D341Med (cell line): ENCODE data around the gene CD160.
"Not testable (repeated sequence)": the region's sequence is repeated elsewhere in the genome, so short reads cannot be mapped to it uniquely, and the experiment has no call there.

Experiments used
- DNase-seq: peaks from one replicate; pipeline ENCODE4 v3.0.0; 2012; ENCODE audit warnings: low spot score

Gene CD160, protein sequence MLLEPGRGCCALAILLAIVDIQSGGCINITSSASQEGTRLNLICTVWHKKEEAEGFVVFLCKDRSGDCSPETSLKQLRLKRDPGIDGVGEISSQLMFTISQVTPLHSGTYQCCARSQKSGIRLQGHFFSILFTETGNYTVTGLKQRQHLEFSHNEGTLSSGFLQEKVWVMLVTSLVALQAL

DNA sequence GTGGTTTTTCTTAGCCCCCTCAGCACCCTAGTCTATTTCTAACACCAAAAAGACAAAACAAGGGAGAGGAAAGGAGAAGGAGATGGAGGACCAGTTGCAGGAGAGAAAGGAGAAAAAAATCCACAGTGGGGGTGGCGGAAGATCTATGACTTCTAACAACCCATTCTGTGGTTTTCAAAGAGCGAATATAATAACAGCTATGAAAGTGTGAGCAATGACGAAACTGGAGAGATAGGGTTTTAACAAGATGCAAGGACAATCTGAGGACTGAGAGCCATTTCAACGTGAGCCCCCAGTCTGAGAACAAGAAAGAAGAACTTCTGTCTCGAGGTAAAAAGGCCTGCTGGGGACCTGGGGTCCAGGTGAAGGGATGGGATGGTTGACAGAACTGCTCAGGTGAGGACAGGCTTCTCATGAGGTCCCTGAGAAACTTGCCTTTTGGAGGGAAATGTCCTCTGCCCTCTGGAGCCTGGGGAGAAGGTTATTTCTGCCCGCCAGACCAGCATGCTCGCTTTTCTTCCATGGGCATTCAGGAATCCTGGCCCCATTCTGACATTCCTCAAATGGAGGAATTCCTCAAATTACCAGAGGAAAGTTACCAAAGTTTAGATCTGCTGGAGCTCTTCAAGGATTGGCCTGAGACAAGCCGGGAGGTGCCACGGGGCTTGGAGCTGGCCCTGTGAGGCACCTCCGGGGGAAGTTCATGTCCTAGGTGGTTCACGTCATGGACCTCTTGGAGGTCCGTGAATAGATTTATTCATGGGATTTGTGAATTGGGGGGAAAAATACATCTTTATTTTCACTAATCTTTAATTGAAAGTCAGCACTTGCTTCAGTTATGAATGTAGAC is at the start of gene CD160:
TSS of gene CD160 (plus strand) at position 270 of the 850 bp plus-strand sequence. CDS start 8,829 bp downstream, outside the sequence.
- DNase-seq: no peak

DNA sequence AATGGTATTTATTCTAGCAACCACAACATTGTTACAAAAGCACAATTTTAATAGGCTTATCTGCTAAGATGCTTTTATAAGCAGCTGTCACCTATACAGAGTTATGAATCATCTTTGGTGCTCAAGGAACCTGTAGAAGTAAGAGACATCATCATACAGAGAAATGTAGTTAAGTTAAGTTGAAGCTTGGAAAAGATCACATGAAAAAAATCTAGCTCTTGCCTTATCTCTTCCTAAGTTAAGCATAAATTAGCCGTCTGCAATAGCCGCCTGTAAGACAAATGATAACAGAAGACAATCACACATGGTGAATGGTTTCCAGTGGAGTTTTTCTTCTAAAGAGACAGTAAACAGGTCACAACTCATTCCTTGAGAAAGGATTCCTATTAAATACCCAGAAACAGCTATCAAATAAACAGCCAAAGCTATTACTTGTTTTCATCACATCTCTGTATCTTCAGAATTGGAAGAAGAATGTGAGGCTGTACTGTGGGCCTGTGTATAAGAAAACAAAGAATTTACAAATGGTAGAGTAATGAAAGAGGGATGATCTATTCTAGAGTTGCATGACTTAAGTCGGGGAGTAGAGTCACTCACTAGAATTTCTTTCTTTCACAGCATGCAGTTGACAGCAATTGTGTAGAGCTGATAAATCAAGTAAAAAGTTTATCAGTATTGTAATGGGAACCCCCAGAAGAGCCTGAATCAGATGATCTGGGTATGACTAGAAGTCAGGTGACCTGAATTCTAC is 48.1 kb upstream of the CD160 start:
- not testable (repeated sequence) for DNase-seq

DNA sequence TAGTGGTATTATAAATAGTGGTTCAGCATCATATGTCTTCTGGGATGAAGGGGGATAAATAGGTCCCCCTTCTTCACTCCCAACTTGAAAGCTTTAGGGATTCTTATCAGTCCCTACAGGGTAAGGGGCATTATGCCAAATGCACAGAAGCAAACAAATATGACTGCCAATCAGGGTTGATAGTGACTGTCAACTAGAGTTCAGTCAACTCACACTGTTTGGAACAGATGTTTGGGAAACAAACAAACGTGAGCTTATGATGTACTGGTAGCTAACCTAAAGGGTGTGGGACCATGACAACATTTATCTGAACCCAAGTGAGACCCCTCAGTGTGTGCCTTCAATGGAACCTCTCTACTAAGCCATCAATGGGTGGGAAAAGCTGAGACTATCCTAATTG is 46.1 kb upstream of the CD160 start:
- not testable (repeated sequence) for DNase-seq

DNA sequence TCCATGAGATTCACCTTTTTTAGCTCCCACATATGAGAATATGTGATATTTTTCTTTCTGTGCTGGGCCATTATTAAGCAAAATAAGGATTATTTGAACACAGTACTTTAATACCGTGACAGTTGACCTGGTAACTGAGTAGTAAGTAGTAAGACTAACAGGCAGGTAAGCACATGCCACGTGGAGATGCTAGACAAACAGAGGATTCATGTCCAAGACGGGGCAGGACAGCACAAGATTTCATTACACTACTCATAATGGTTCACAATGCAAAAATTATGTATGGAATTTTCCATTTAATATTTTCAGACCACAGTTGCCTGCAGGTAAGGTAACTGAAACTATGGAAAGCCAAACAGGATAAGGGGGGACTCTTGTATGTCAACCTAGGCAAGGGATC is 34.4 kb upstream of the CD160 start:
- not testable (repeated sequence) for DNase-seq

DNA sequence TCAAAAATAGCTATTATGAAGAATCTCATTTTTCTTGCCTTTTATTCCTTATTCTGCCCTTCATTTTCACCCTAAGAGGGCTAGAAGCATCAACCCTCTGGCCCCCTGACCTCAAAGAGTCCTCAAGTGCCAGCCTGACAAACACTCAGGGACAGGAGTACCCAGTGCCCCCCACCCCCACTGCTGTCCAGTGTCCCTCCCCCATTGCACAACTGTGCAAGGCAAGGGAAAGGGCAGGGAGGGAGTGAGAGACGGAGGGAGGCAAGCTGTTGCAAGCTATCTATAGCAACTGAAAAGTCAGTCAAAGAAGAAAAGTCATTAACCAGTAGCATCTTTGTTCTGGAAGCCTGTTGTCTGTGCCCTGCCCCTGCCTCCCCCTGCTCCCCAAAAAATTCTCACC is 33.2 kb upstream of the CD160 start:
- DNase-seq: not testable (repeated sequence)

DNA sequence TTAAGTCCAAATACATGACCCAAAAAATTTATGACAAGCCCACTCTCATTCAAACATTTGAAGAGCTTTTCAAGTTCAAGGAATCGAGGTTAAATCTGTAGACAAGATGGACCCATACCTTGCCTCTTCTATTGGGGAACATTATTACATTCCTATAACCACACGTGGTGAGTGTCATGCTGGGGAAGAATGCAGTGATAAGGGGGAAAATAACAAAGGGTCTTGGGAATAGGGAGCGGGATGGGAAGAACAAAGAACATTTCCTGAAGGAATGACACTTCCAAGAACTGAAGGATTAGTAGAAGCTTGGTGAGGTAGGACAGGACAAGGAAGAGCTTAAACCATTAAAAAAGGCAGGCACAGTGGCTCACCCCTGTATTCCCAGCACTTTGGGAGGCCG is 31.0 kb upstream of the CD160 start:
- DNase-seq: no peak

DNA sequence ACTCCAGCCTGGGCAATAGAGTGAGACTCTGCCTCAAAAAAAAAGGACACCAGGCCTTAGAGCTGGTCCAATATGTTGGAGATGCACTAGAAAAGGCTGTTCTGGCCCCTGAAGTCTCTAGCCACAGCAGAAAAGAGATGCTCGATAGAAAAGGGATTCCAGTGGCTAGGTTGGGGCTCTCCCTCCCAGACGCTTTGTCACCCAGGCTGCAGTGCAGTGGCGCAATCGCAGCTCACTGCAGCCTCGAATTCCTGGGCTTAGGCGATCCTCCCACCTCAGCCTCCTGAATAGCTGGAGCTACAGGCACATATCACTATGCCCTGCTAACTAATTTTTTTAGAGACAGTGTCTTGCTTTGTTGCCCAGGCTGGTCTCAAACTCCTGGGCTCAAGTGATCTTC is 30.4 kb upstream of the CD160 start:
- DNase-seq: no peak

DNA sequence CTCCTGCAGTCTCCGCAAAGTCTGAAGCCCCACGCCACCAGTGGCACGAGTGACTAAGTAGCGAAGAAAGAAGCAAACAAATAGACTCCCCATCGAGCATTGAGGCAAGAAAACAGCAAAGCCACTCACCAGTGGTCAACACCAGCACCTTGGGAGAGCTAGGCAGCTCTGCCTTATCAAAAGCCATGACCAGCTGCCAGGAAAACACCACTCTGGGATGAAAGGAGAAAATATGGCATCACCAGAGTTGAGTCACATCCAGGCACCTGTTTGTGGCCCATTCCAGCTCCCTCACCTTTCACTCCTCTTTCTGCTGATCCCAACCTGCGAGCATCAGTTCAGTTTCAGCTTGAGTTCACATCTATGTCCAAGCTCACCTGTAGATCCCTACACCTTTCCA is 29.4 kb upstream of the CD160 start:
- DNase-seq: no peak

DNA sequence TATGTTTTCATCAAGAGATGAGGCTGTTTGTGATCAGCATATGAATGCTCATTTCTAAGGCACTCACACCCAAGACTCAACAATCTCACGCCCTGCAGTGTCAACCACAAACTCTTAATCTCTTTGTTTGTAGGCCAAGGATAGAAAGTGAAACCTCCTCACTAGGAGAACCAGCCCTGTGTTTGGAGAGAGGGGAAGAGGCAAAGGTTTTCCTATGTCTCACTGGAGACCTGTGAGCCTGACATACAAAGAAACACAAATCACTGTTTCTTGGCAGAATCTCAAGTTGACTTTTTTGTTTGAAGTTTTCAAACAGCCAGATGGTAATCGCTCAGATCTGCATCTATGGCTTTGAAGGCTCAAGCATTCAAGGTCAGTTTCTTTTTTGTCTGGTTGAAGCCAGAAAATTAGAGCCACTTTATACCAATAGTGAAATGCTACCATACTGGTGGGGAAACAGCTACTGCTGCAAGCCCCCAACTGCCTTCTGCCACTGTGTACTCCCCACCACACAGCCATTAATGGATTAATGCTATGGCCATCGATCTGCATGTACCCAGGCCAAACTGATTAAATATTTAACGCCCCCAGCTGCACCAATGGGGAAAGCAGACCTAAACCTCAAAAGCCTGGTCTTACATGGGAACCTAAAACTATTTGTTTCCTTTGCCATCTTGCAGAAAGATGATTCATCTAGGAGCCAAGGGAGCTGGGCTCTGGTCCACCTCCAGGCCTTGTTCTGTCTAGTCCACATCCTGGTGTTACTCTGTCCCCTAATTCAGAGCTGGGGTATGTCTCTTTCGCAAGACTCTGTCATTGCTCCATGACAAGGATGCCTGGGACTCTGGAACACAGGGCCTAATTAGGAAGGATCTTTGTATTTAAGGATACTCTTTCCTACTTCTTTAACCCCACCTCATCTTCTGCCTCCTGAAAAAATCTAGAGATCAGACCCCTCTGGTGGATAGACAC is 28.4 kb upstream of the CD160 start:
- DNase-seq: no peak

DNA sequence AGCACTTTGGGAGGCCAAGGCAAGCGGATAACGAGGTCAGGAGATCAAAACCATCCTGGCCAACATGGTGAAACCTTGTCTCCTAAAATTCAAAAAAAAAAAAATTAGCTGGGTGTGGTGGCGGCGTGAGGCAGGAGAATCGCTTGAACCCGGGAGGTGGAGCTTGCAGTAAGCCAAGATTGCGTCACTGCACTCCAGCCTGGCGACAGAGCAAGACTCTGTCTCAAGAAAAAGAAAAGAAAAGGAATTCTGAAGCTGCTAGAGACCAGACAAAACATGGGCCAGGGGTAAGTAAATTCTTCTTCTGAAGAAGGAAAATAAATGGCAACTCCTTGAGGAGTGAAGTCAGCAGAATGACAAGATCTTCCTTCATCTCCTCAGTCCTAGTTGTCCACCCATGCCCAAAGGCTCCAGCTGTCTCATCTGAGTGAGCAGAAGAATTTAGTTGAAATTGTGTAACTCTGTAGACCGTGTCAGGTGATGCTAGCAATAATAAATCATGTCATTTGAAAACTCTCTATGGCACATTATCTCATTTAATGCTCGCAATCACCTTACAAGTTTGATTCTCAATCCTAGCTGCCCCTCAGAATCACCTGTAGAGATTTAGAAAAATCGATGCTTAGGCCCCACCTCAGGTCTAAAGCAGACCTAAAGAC is 26.4 kb upstream of the CD160 start:
- DNase-seq: no peak

DNA sequence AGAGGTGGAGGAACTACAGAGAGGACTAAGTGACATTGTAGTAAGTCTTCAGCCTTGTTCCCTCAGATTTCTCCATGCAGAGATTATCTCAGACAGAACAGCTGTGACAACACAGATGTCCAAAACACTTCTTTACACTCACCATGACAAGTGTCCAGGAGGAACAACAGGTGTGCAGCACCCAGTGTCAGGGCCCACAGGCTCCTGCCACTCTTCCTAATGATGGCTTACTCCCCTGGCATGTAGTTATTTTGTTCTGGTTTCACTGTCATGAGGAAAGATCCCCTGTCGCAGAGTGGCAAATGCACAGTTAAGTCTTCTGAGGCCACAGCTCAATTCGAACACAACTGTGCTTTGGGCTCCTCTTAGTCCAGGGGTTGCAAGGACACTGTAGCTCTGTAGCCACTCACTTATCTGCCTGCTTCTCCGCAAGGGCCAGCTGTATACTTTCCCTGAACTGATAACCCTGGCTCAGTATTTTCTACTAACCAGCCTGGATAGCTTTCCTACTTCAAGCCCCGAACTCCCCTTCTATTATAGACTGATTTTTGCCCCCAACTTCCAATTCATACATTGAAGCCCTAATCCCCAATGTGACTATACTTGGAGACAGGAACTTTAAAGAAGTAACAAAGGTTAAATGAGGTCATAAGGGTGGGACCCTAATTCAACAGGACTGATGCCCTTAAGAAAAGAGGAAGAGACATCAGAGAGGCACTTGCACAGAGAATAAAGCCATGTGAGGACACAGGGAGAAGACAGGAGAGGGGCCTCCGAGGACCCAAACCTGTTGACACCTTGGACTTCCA is 23.3 kb upstream of the CD160 start:
- DNase-seq: no peak

DNA sequence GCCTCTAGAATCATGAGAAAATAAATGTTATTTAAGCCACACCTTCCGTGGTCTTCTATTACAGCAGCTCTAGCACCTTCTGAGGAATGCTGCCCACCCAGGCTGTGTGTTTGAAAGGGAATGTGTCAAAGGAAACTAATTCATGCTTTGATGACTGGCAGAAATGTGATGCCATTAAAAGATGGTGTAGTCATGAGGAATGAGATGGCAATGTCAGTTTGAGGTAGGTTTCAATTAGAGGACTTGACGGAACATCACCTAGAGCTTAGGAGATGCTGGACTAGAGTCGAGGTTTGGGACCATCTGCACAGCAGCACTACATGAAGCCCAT is 22.7 kb upstream of the CD160 start:
- DNase-seq: no peak

DNA sequence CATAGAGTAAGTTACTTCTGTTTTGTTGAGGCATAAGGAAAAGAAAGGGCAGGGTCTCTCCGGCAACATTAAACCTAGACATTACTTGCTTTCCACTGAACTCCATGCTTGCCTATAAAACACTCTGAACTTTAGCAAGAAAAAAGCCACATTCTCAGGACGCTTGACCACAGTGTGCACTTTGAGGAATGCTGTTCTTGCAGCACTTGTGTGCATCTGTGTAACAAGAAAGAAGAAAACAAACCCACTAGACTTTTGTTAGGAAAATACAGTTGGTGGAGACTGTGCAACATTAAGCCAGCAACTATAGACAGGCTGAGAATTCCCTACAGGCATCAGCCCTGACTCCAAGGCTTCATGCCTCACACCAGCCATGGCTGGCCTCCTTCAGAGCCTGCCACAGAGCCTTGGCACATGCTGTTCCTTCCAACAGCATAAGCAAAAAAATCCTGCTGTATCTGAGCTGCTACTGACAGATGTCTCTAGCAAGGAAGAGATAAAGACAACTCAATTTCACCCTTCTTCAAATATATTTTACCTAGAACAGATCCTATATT is 17.9 kb upstream of the CD160 start:
- no peak for DNase-seq

DNA sequence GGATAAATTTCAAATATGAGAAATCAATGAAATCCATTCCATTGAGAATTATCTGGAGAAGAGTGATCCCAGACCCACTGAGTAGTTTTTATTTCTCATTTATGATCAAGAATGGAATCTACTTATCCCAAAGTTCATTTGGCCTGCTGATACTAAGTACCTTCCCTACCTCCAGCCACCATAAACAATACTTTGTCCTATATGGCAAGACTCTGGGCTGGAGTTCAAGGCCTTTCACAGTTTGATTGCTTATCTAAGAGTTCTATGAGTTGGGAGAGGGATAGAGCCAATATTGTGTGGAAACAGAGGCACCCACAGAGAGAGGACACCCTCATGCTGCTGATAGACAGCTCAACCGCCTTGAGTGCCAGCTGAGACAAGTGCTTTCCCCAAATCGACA is 17.2 kb upstream of the CD160 start:
- DNase-seq: no peak

DNA sequence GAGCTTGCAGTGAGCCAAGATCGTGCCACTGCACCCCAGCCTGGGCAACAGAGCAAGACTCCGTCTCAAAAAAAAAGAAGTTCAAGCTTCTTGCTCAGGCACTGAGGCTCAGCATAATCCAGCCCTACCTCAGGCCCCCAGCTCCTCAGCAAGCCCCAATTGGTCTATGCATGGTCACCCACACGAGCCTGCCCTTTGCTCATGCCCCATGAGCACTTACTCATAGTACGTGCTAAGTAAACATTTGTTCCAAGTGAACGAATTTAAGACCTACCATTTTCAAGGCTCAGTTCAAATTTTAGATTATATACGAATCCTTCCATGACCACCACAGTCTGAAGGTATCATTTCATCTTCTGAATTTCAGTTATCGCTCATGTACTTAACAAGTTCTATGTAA is 16.5 kb upstream of the CD160 start:
- DNase-seq: no peak

DNA sequence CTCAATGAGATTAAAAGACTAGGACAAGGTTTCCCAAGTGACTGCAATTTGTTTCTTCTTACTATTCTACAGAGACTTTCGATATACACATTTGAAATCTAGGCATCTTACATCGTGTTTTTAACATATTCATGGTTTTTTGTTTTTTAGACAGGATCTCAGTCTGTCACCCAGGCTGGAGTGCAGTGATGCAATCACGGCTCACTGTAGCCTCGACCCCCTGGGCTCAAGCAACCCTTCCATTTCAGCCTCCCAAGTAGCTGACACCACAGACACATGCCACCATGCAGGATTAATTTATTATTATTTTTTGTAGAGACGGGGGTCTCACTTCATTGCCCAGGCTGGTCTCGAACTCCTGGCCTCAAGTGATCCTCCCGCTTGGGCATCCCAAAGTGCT is 13.7 kb upstream of the CD160 start:
- DNase-seq: no peak

DNA sequence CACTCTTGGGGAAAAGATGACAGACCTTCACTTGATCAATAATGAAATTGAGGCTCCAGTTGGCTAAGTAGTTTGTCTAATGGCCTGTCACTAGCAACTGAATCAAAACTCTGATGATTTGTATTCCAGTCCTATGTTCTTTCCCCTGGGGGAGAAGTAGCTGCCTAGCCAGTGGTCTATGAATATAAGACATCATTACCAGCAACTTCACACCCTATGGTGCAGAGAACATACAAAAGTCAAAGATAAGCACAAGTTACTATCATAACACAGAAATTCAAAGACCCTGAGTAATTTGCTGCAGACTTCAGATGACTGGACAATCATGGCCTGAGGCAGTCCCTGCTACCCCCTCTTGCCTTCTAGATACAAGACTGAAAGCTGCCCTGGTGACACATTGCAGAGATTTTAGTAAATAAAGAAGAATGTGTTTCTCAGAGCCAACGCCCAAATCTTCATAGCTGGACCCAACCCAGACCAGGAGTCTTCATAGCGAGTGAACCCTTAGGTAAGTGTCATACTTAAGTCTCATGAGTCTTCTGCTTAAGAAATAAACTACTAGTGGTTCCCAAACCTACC is 13.1 kb upstream of the CD160 start:
- no peak for DNase-seq

DNA sequence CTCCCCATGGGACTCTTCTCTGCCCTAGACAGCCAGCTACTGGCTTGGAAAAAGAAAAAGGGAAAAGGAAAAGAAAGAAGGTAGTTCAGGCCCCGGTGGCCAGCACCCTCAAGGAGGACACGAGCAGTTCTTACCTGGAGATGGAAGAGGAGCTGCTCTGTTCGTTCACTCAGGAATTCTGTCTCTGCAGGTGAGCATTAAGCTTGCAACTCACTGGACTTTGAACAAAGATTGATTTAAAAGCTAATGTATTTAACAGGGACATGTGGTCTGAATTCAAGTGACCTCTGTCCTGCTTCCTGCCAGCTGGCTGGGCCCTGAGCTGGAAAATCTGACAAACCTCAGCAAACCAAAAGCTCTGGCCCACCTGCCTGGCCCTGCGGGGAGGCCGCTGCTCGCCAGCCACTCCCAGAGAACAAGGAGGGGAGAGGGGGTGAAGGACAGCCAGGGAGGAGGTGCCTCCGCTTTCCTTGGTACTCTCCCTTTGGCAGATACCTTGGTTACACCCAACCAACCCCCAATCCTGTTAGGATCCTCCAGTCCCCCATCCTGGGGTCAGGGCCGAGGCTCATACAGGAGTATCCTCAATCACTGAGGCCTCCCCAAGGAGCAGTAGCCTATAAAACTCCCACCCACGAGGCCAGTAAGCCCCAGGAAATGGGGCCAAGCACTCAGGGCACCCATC is 12.0 kb upstream of the CD160 start, which contains the start of gene PDZK1:
TSS of gene PDZK1 (minus strand) at position 186 of the 685 bp plus-strand sequence. CDS start 19,347 bp downstream, outside the sequence.
- no peak for DNase-seq

DNA sequence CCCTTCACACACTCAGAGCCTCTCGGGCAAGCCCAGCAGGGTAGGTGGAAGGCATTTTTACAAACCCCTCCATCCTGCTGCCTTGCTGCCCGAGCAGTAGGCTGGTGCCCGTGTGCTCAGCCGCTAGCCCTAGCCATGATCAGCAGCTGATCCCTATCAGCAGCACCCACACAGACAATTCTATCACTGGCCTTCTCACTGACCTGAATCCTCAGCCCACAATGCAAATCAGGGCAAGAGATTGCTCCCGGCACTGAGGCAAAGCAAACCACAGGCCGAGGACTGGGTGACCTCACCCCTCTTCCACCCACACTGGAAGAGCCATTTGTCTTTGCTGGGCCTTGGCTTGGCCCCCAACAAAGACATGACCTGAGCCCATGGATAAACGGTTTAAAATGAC is 11.2 kb upstream of the CD160 start:
- DNase-seq: no peak
